Stimulated activated CD4-positive, alpha-beta T cell treated with anti-CD3 and anti-CD28 coated beads, Interleukin-4, amount 100 ng/mL, for 48 hours (primary cell): ENCODE results near the gene TAPT1.
"Not testable (repeated sequence)": the region's sequence is repeated elsewhere in the genome, so short reads cannot be mapped to it uniquely, and the experiment has no call there.

Experiments
- DNase-seq, 2 donors: peaks; one replicate each; pipeline ENCODE4 v3.0.0-alpha.2; 2020; ENCODE audit warnings: low read depth in 2 of 2

The TAPT1 gene

GRCh38 chr4:16213121-16213520 is 13.2 kb downstream of the TAPT1 start:
- no peak for DNase-seq

GRCh38 chr4:16212138-16212782 is 14.0 kb downstream of the TAPT1 start:
- DNase-seq: no peak

GRCh38 chr4:16207409-16207808 is 18.9 kb downstream of the TAPT1 start:
- no peak for DNase-seq

GRCh38 chr4:16206848-16207247 is 19.4 kb downstream of the TAPT1 start:
- no peak for DNase-seq

- DNase-seq: no peak
These were observed 20.0 kb downstream of the TAPT1 start for GRCh38 chr4:16206301-16206700.

- no peak for DNase-seq
These were observed 20.7 kb downstream of the TAPT1 start for GRCh38 chr4:16205298-16206164.

- DNase-seq: no peak
These were observed 21.8 kb downstream of the TAPT1 start for GRCh38 chr4:16204505-16204904.

GRCh38 chr4:16203083-16203482 is 23.2 kb downstream of the TAPT1 start:
- no peak for DNase-seq

GRCh38 chr4:16202598-16202997 is 23.7 kb downstream of the TAPT1 start:
- no peak for DNase-seq

- no peak for DNase-seq
These were observed 27.2 kb downstream of the TAPT1 start for GRCh38 chr4:16199093-16199492.

GRCh38 chr4:16197876-16198665 is 28.2 kb downstream of the TAPT1 start:
- no peak for DNase-seq

GRCh38 chr4:16196482-16197393 is 29.5 kb downstream of the TAPT1 start:
- no peak for DNase-seq

GRCh38 chr4:16195209-16195608 is 31.1 kb downstream of the TAPT1 start:
- no peak for DNase-seq

- not testable (repeated sequence) for DNase-seq
These were observed 31.5 kb downstream of the TAPT1 start for GRCh38 chr4:16194798-16195197.

GRCh38 chr4:16194214-16194613 is 32.1 kb downstream of the TAPT1 start:
- DNase-seq: no peak

- no peak for DNase-seq
These were observed 33.4 kb downstream of the TAPT1 start for GRCh38 chr4:16192631-16193518.

GRCh38 chr4:16192057-16192456 is 34.2 kb downstream of the TAPT1 start:
- DNase-seq: no peak

GRCh38 chr4:16187455-16187854 is 38.8 kb downstream of the TAPT1 start:
- DNase-seq: no peak

GRCh38 chr4:16186986-16187385 is 39.3 kb downstream of the TAPT1 start:
- no peak for DNase-seq

GRCh38 chr4:16183604-16184003 is 42.7 kb downstream of the TAPT1 start:
- no peak for DNase-seq
